MCF 10A (cell line): ENCODE measurements around the gene SLC27A5. TPM values are rescaled to one million over a fixed set of nuclear protein-coding genes. Genes with fewer than 3 reads are reported as not detected.

Experiments used
- BruUV-seq: library from RNA; stranded (reverse); fragments of 400-500 nt; replicated peaks from 2 replicates; lab custom pipeline; 2021; lab: Mats Ljungman, UMichigan
- CTCF ChIA-PET: fragments of 300-600 bp; sonication (Branson Sonifier 250); formaldehyde crosslinking; extraction: SDS; loops from one replicate; lab custom pipeline; 2021; ENCODE audit warnings: antibody characterized with exemption, inconsistent platforms; lab: Yijun Ruan, JAX
- POLR2A ChIA-PET: fragments of 300-600, 350-650 bp; sonication (Branson Sonifier 250); formaldehyde crosslinking; extraction: SDS; loops from one replicate; lab custom pipeline; 2020; ENCODE audit warnings: antibody characterized with exemption, inconsistent platforms; lab: Yijun Ruan, JAX
- DNase-seq: peaks from one replicate; pipeline ENCODE4 v3.0.0-alpha.2; 2018; ENCODE audit not compliant: unreplicated experiment
- H3K27ac Mint-ChIP-seq: one replicate; pipeline ENCODE4 v1.8.0; 2022; ENCODE audit warnings: mild to moderate bottlenecking, low read depth, mixed read lengths; ENCODE audit not compliant: unreplicated experiment
- H3K27me3 Mint-ChIP-seq: one replicate; pipeline ENCODE4 v1.8.0; 2022; ENCODE audit warnings: mixed read lengths; ENCODE audit not compliant: insufficient read depth, unreplicated experiment
- H3K36me3 Mint-ChIP-seq: one replicate; pipeline ENCODE4 v1.8.0; 2022; ENCODE audit warnings: mild to moderate bottlenecking, moderate library complexity, mixed read lengths; ENCODE audit not compliant: insufficient read depth, unreplicated experiment
- H3K4me1 Mint-ChIP-seq: one replicate; pipeline ENCODE4 v1.8.0; 2022; ENCODE audit warnings: mixed read lengths; ENCODE audit not compliant: insufficient read depth, unreplicated experiment
- H3K4me3 Mint-ChIP-seq: one replicate; pipeline ENCODE4 v1.8.0; 2022; ENCODE audit warnings: mild to moderate bottlenecking, moderate library complexity, mixed read lengths; ENCODE audit not compliant: unreplicated experiment
- H3K9me3 Mint-ChIP-seq: one replicate; pipeline ENCODE4 v1.8.0; 2022; ENCODE audit warnings: mixed read lengths; ENCODE audit not compliant: unreplicated experiment
- intact Hi-C: fragments of 100-400 bp; cut with micrococcal nuclease; formaldehyde crosslinking; loops from 2 replicates; pipeline ENCODE4 v1.14.1; 2022
- total RNA-seq: library from RNA; stranded (reverse); gene quantifications from 2 replicates; pipeline ENCODE4 v1.2.3, GENCODE V29; 2022
- TF ChIP-seq, protein P1 (sequence below): fragments of 200-600 bp; IDR thresholded peaks from one replicate; pipeline ENCODE4 v1.8.0; 2022; ENCODE audit warnings: antibody characterized with exemption, mild to moderate bottlenecking; ENCODE audit not compliant: unreplicated experiment

Gene SLC27A5
- total RNA-seq, 1 experiment from 2014 or later: 22.5 TPM

DNA sequence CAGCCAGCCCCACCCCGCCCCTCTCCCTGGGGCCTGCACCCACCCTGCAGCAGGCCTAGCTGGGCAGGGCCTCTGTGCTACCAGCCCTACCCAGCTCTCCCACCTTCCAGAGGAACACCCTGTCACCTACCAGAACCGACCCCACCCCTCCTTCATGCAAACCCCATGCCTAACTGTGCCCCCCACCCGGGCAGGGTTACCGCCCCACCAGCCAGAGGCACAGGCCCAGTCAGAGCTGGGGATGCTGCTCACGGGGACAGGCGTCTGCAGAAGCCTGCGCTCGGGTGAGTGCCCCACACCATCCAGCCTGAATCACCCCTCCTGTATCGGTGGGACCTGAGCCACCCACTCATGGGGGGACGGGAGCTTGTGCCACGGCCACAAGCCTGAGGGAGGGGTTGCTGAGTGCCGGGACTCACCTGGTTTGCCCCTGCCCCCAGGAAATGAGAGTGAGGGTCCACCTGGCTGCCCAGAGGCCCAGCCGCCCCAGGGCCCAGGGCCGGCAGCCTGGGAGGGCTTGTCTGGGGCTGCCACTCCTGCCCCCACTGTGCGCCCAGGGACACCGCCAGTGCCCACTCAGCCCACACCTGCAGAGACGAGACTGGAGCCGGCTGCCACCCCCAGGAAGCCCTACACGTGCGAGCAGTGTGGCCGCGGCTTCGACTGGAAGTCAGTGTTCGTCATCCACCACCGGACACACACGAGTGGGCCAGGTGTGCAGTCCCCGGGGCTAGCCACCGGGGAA lies 31.9 kb downstream of the SLC27A5 start:
- Mint-ChIP-seq H3K27ac (no peak overlapping the region), H3K4me1 (peaks cover 10% of the 10 kb centered on the region), H3K27me3 (no peaks in the 10 kb centered on the region), H3K9me3 (no peaks in the 10 kb centered on the region), H3K36me3 (peaks cover 58% of the 10 kb centered on the region), H3K4me3 (no peak overlapping the region)
- no TSS peak for BruUV-seq
- TF ChIP-seq, protein P1, sequence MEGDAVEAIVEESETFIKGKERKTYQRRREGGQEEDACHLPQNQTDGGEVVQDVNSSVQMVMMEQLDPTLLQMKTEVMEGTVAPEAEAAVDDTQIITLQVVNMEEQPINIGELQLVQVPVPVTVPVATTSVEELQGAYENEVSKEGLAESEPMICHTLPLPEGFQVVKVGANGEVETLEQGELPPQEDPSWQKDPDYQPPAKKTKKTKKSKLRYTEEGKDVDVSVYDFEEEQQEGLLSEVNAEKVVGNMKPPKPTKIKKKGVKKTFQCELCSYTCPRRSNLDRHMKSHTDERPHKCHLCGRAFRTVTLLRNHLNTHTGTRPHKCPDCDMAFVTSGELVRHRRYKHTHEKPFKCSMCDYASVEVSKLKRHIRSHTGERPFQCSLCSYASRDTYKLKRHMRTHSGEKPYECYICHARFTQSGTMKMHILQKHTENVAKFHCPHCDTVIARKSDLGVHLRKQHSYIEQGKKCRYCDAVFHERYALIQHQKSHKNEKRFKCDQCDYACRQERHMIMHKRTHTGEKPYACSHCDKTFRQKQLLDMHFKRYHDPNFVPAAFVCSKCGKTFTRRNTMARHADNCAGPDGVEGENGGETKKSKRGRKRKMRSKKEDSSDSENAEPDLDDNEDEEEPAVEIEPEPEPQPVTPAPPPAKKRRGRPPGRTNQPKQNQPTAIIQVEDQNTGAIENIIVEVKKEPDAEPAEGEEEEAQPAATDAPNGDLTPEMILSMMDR: no peak
- ChIA-PET POLR2A (no interaction called here), CTCF (no interaction called here)
- intact Hi-C loops: no loop called here
- no peak for DNase-seq

DNA sequence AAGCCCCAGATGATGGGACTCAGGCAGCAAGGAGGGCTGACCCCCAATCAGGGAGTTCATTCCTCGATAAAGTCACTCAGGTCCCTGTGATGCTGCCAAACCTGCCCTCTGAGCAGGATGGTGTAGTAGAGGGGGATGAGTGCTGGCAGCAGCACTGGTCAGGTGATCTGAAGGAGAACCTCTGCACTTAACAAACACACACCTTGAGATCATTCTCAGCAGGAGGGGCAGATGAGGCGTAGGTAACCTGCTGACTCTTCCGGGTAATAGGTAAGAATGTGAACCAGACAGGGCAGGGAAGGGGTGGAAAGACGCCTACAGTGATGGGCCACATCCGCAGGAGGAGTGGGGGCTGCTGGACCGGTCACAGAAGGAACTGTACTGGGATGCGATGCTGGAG lies 32.5 kb downstream of the SLC27A5 start:
- Mint-ChIP-seq H3K4me3 (peak overlapping the region; percentile 14), H3K4me1 (peaks cover 10% of the 10 kb centered on the region), H3K27me3 (no peaks in the 10 kb centered on the region), H3K27ac (no peak overlapping the region), H3K36me3 (peaks cover 58% of the 10 kb centered on the region), H3K9me3 (no peaks in the 10 kb centered on the region)
- ChIA-PET CTCF (no interaction called here), POLR2A (interaction anchor here (0.9 kb wide), 1 partner anchor 80 kb away, joined by 4 read pairs; no protein-coding TSS in a partner anchor)
- intact Hi-C loops: no loop called here
- TF ChIP-seq, protein P1: no peak
- no peak for DNase-seq
- no TSS peak for BruUV-seq

DNA sequence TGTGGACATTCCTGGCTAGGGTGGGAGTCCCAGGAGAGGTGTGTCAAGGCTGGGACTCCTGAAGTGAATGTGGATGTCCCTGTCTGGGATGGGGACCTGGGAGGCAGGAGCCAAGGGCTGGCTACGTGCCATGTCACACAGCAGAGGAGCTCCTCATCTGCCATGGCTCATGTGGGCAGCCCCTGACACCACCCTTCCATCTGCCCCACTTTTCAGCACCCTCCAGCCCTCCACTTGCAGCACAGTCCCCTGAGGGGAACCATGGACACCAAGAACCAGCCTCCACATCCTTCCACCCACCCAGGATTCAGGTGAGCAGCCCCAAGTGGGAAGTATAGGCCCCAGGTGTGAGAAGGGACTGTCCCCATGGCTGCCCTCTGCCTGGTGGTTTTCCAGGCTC lies 33.9 kb downstream of the SLC27A5 start:
- DNase-seq: no peak
- Mint-ChIP-seq H3K4me1 (peaks cover 10% of the 10 kb centered on the region), H3K36me3 (peaks cover 63% of the 10 kb centered on the region), H3K4me3 (no peak overlapping the region), H3K27ac (no peak overlapping the region), H3K9me3 (no peaks in the 10 kb centered on the region), H3K27me3 (no peaks in the 10 kb centered on the region)
- intact Hi-C loops: no loop called here
- TF ChIP-seq, protein P1: no peak
- ChIA-PET POLR2A (interaction anchor here (0.9 kb wide), 1 partner anchor 11 kb away, joined by 3 read pairs; no protein-coding TSS in a partner anchor), CTCF (interaction anchor here (1.4 kb wide), 1 partner anchor 42 kb away, joined by 6 read pairs; the partner anchor contains the start of gene ZBTB45)
- no TSS peak for BruUV-seq

DNA sequence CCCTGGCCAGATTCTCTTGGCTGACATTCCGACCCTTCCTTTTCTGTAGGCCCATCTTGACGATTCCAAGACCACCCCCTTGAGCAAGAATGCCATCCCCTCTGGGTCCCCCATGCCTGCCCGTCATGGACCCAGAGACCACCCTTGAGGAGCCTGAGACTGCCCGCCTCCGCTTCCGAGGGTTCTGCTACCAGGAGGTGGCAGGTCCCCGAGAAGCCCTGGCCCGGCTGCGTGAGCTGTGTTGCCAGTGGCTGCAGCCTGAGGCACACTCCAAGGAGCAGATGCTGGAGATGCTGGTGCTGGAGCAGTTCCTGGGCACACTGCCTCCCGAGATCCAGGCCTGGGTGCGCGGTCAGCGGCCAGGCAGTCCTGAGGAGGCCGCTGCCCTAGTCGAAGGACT lies 34.7 kb downstream of the SLC27A5 start:
- peak overlapping the region; percentile 90 for H3K4me3 Mint-ChIP-seq
- intact Hi-C loops: no loop called here
- no peaks in the 10 kb centered on the region for H3K9me3 Mint-ChIP-seq
- H3K27me3 Mint-ChIP-seq: no peaks in the 10 kb centered on the region
- H3K27ac Mint-ChIP-seq: peak overlapping the region; percentile 92
- TF ChIP-seq, protein P1: no peak
- ChIA-PET POLR2A (interaction anchor here (0.7 to 2.7 kb wide), 5 partner anchors 12 to 1075 kb away, joined by 3 to 13 read pairs (median 5); partner anchors contain the start of genes ZBTB45 and ZNF584), CTCF (interaction anchor here (1.4 kb wide), 1 partner anchor 42 kb away, joined by 6 read pairs; the partner anchor contains the start of gene ZBTB45)
- DNase-seq: no peak
- no TSS peak for BruUV-seq
- peaks cover 70% of the 10 kb centered on the region for H3K36me3 Mint-ChIP-seq
- H3K4me1 Mint-ChIP-seq: peaks cover 10% of the 10 kb centered on the region
